ENCODE measurements around the gene PEX6.

PEX6 gene

GRCh38 chr6:42940493-42941045, 38.4 kb downstream of the PEX6 start:
- no peak overlapping the region for H3K4me3 ChIP-seq (ENCODE audit: low read depth, low read length)
- TF ChIP-seq CTCF (IDR thresholded peaks at IDR 0.05; ENCODE audit: low read depth, low read length): no peak

GRCh38 chr6:42939810-42940167, 39.2 kb downstream of the PEX6 start:
- no peak for TF ChIP-seq CTCF (IDR thresholded peaks at IDR 0.05; ENCODE audit: low read depth, low read length)
- no peak overlapping the region for H3K4me3 ChIP-seq (ENCODE audit: low read depth, low read length)

GRCh38 chr6:42938987-42939809, 39.8 kb downstream of the PEX6 start:
- no peak overlapping the region for H3K4me3 ChIP-seq (ENCODE audit: low read depth, low read length)
- no peak for TF ChIP-seq CTCF (IDR thresholded peaks at IDR 0.05; ENCODE audit: low read depth, low read length)

GRCh38 chr6:42938428-42938796, 40.6 kb downstream of the PEX6 start:
- TF ChIP-seq CTCF (IDR thresholded peaks at IDR 0.05; ENCODE audit: low read depth, low read length): no peak
- no peak overlapping the region for H3K4me3 ChIP-seq (ENCODE audit: low read depth, low read length)

GRCh38 chr6:42937548-42938427, 41.2 kb downstream of the PEX6 start:
- no peak for TF ChIP-seq CTCF (IDR thresholded peaks at IDR 0.05; ENCODE audit: low read depth, low read length)

GRCh38 chr6:42936398-42936797, 42.6 kb downstream of the PEX6 start:
- TF ChIP-seq CTCF (IDR thresholded peaks at IDR 0.05; ENCODE audit: low read depth, low read length): no peak
- H3K4me3 ChIP-seq (ENCODE audit: low read depth, low read length): no peak overlapping the region

More at GRCh38 chr6:42937548-42938427, 41.2 kb downstream of the PEX6 start:
- H3K4me3 ChIP-seq (ENCODE audit: low read depth, low read length): no peak overlapping the region
